ENCODE results near the gene OBSCN.
"Not testable (repeated sequence)": the region's sequence is repeated elsewhere in the genome, so short reads cannot be mapped to it uniquely, and the experiment has no call there.

Gene OBSCN

GRCh38 chr1:228182296-228183030 lies 25.4 kb upstream of the OBSCN start:
- in situ Hi-C loops (cut with HindIII; ENCODE audit: low pct_unique_long_range_greater_than_20kb, low sequenced_read_pairs) = no loop called here
- no peak for DNase-seq (ENCODE audit: low read depth in 1 of 2, low spot score in 1 of 2)
- TF ChIP-seq JUND (IDR thresholded peaks at IDR 0.05; ENCODE audit: low read depth) = no peak

DNA sequence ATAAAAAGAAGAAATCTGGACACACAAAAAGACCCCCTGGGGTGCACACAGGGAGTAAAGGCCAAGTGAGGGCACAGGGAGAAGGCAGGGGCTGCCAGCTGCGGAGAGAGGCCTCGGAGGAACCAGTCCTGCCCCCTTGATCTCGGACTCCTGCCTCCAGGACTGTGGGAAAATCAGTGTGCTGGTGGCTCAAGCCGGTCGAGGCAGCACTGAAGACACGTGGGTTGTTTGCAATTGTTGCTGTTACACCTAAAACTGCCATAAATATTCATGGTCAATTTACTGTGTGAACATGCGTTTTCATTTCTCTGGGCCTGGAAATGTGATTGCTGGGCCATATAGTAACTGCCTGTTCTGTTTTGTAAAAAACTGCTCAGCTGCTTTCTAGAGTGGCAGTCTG lies 23.7 kb upstream of the OBSCN start:
- in situ Hi-C loops (cut with HindIII; ENCODE audit: low pct_unique_long_range_greater_than_20kb, low sequenced_read_pairs) = no loop called here
- DNase-seq (ENCODE audit: low read depth in 1 of 2, low spot score in 1 of 2) = no peak

DNA sequence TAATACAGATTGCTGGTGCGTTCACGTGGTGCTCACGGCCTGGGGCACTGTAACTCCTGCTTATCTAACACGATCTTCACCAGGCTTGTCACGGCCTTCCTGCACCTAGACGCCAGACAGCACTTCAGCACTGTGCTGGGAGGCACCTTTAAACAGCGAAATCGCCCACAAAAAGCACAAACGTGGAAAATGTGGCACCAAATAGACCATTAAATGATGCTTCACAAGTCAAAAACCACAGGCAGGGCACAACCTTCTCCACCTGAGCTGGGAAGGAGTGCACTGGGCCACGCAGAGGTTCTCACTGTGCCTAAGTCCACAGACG lies 22.2 kb upstream of the OBSCN start:
- TF ChIP-seq JUND (IDR thresholded peaks at IDR 0.05; ENCODE audit: low read depth) = no peak
- DNase-seq (ENCODE audit: low read depth in 1 of 2, low spot score in 1 of 2) = no peak
- in situ Hi-C loops (cut with HindIII; ENCODE audit: low pct_unique_long_range_greater_than_20kb, low sequenced_read_pairs) = no loop called here

More for the DNA sequence above, 23.7 kb upstream of the OBSCN start:
- no peak for TF ChIP-seq JUND (IDR thresholded peaks at IDR 0.05; ENCODE audit: low read depth)

DNA sequence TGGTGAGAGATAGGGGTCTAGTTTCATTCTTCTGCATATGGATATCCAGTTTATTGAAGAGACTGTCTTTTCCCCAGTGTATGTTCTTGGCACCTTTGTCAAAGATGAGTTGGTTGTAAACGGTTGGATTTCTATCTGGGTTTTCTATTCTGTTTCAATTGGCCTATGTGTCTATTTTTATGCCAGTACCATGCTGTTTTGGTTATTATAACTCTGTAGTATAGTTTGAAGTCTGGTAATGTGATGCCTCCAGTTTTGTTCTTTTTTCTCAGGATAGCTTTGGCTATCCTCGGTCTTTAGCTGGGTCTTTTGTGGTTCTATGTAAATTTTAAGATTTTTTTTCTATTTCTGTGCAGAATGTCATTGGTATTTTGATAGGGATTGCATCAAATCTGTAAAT lies 19.6 kb upstream of the OBSCN start:
- DNase-seq (ENCODE audit: low read depth in 1 of 2, low spot score in 1 of 2); in situ Hi-C loops (cut with HindIII; ENCODE audit: low pct_unique_long_range_greater_than_20kb, low sequenced_read_pairs): not testable (repeated sequence)

GRCh38 chr1:228190182-228190581 lies 17.7 kb upstream of the OBSCN start:
- no peak for DNase-seq (ENCODE audit: low read depth in 1 of 2, low spot score in 1 of 2)
- in situ Hi-C loops (cut with HindIII; ENCODE audit: low pct_unique_long_range_greater_than_20kb, low sequenced_read_pairs) = no loop called here
- no peak for TF ChIP-seq JUND (IDR thresholded peaks at IDR 0.05; ENCODE audit: low read depth)

DNA sequence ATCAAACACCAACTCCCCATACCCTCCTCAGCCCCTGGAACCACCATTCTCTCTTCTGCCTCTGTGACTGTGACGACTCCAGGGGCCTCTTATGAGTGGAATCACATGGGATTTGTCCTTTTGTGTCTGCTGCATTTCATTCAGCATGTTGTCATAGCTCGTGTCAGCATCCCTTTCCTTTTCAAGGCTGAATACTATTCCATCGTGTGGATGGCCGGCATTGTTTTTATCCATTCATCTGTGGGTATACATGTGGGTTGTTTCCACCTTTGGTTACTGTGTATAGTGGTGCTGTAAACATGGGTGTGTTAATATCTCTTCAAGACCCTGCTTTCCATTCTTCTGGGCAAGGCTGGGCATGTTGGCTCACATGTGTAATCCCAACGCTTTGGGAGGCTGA lies 17.1 kb upstream of the OBSCN start:
- TF ChIP-seq JUND (IDR thresholded peaks at IDR 0.05; ENCODE audit: low read depth) = no peak
- DNase-seq (ENCODE audit: low read depth in 1 of 2, low spot score in 1 of 2) = no peak
- in situ Hi-C loops (cut with HindIII; ENCODE audit: low pct_unique_long_range_greater_than_20kb, low sequenced_read_pairs) = no loop called here

DNA sequence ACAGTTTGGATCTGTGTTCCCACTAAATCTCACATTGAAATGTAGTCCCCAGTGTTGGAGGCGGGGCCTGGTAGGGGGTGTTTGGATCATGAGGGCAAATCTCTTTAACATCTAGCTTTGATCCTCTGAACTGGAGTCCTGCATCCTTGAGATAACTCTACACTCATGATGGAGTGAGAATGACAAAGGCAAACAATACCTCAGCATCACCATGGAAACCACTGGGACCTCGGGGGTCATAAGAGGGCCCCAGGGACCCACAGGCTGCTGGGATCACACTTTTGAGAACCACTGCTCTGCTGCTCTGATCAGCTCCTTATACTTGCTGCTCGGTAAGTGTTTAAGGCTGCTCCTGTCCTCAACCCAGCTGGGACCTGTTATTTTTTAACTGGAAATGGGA lies 13.4 kb upstream of the OBSCN start:
- no peak for TF ChIP-seq JUND (IDR thresholded peaks at IDR 0.05; ENCODE audit: low read depth)
- in situ Hi-C loops (cut with HindIII; ENCODE audit: low pct_unique_long_range_greater_than_20kb, low sequenced_read_pairs) = no loop called here
- no peak for DNase-seq (ENCODE audit: low read depth in 1 of 2, low spot score in 1 of 2)

- no peak for DNase-seq (ENCODE audit: low read depth in 1 of 2, low spot score in 1 of 2)
- TF ChIP-seq JUND (IDR thresholded peaks at IDR 0.05; ENCODE audit: low read depth) = no peak
- in situ Hi-C loops (cut with HindIII; ENCODE audit: low pct_unique_long_range_greater_than_20kb, low sequenced_read_pairs) = no loop called here
Measured at GRCh38 chr1:228194921-228195812, 12.7 kb upstream of the OBSCN start.

- in situ Hi-C loops (cut with HindIII; ENCODE audit: low pct_unique_long_range_greater_than_20kb, low sequenced_read_pairs) = no loop called here
- DNase-seq (ENCODE audit: low read depth in 1 of 2, low spot score in 1 of 2) = no peak
- TF ChIP-seq JUND (IDR thresholded peaks at IDR 0.05; ENCODE audit: low read depth) = no peak
Measured at GRCh38 chr1:228197555-228198147, 10.2 kb upstream of the OBSCN start.

- DNase-seq (ENCODE audit: low read depth in 1 of 2, low spot score in 1 of 2) = no peak
- in situ Hi-C loops (cut with HindIII; ENCODE audit: low pct_unique_long_range_greater_than_20kb, low sequenced_read_pairs) = no loop called here
- TF ChIP-seq JUND (IDR thresholded peaks at IDR 0.05; ENCODE audit: low read depth) = no peak
Measured at GRCh38 chr1:228198977-228199590, 8.8 kb upstream of the OBSCN start.

GRCh38 chr1:228204958-228205357 lies 2.9 kb upstream of the OBSCN start:
- DNase-seq (ENCODE audit: low read depth in 1 of 2, low spot score in 1 of 2) = no peak
- no peak for TF ChIP-seq JUND (IDR thresholded peaks at IDR 0.05; ENCODE audit: low read depth)
- in situ Hi-C loops (cut with HindIII; ENCODE audit: low pct_unique_long_range_greater_than_20kb, low sequenced_read_pairs) = no loop called here

DNA sequence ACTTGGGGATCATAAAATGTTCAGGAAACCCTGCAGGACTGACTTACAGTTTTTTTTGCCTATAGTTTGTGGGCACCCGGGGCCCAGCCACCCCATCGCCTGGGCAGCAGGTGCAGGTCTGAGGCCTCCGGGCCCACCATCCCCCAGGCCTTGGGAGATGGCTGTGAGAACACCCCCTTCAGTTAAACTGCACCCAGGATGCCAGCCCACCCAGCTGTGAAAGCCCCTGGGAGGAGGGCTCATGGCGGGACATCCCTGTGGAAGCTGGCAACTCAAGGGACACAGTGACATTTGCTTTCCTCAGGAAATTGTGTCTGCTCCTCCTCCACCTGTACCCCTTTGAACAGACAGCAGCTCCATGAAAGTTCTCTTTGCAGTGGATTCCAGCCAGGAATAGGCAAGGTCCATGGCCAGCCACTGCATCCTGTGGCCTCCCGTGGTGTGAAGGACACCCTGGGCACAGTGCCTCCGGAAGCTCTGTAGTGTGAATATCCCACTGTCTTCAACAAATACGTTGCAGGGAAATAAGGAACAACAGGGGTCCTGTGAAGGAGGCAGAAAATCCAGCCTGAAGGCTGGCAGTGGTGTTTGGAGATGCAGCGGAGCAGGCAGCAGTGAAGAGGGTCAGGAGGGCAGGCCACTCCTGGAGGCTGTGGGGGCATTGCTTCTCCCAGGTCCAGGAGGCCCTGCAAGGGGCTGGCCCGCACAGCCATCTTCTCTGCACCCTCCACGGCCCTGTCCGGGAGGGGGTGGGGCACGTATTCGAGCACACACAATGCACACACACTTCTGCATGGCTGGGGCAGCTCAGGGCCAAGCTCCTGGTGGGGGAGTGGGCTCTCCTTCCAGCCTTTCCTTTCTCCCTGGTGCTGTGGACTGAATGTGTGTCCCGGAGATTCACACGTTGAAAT lies 2.1 kb upstream of the OBSCN start:
- DNase-seq (ENCODE audit: low read depth in 1 of 2, low spot score in 1 of 2) = no peak
- in situ Hi-C loops (cut with HindIII; ENCODE audit: low pct_unique_long_range_greater_than_20kb, low sequenced_read_pairs) = no loop called here
- TF ChIP-seq JUND (IDR thresholded peaks at IDR 0.05; ENCODE audit: low read depth) = no peak
